HCT116 (cell line): ENCODE results near the gene TOMM40. TPM values are rescaled to one million over a fixed set of nuclear protein-coding genes. Genes with fewer than 3 reads are reported as not detected.
A peak's percentile ranks its signal among the peaks of the same experiment; 100 is the strongest.

Experiments
- ATAC-seq: fragments of 200-7000 bp; cut with Tn5 transposase; 2 replicates; pipeline ENCODE4 v1.9.1; 2020; ENCODE audit warnings: mild to moderate bottlenecking, moderate library complexity
- BruUV-seq: library from RNA; stranded (reverse); fragments of 400-500 nt; replicated peaks from 2 replicates; lab custom pipeline; 2021; lab: Mats Ljungman, UMichigan
- CTCF ChIA-PET: fragments of 300-600 bp; sonication (Branson Sonifier 250); formaldehyde crosslinking; loops from one replicate; lab custom pipeline; 2021; ENCODE audit warnings: antibody characterized with exemption; lab: Charles Lee
- POLR2A ChIA-PET: fragments of 300-600, 350-600 bp; sonication (Branson Sonifier 250); formaldehyde crosslinking; loops from one replicate; lab custom pipeline; 2021; ENCODE audit warnings: antibody characterized with exemption; lab: Charles Lee
- RAD21 ChIA-PET, 2 experiments: fragments of 300-600 bp; sonication (Branson Sonifier 250); formaldehyde crosslinking; loops; one replicate each; lab custom pipeline; 2023; ENCODE audit warnings: low total read pairs in 2 of 2; ENCODE audit not compliant: uncharacterized antibody in 2 of 2, unreplicated experiment in 2 of 2, low non-redundant PET in 1 of 2; lab: Charles Lee
- DNase-seq: peaks from one replicate; pipeline ENCODE4 v3.0.0-alpha.2; 2010; ENCODE audit warnings: low read depth, low spot score
- H2AFZ ChIP-seq: fragments of 200-600 bp; shearing (Covaris generic), sonication (generic); 2 replicates; pipeline ENCODE4 v1.6.1; 2017; ENCODE audit warnings: low read depth, mixed run types, mixed read lengths, antibody characterized with exemption, low read length; ENCODE audit not compliant: poor library complexity, severe bottlenecking
- H3K27ac ChIP-seq: 2 replicates; pipeline ENCODE4 v1.5.1; 2012; ENCODE audit warnings: low read depth, low read length
- H3K27me3 ChIP-seq: fragments of 200-600 bp; sonication (generic); 2 replicates; pipeline ENCODE4 v1.6.1; 2016; ENCODE audit warnings: mixed run types, low read length, mixed read lengths; ENCODE audit not compliant: insufficient read depth
- H3K36me3 ChIP-seq, 2 experiments: fragments of 200-500 bp in 1 of 2; fragments of 200-600 bp in 1 of 2; sonication (Bioruptor generic) in 1 of 2; sonication (generic) in 1 of 2; 2 replicates each; pipeline versions ENCODE4 v1.5.1 to v1.6.1; 2014 to 2016; ENCODE audit warnings: low read length in 2 of 2, inconsistent platforms in 1 of 2, mixed read lengths in 1 of 2, mixed run types in 1 of 2; ENCODE audit not compliant: insufficient read depth in 2 of 2, control insufficient read depth in 1 of 2
- H3K4me1 ChIP-seq, 2 experiments: fragments of 200-600 bp in 1 of 2; sonication (generic) in 1 of 2; 2 replicates each; pipeline versions ENCODE4 v1.5.1 to v1.6.1; 2012 to 2017; ENCODE audit warnings: low read length in 2 of 2, inconsistent platforms in 1 of 2, mild to moderate bottlenecking in 1 of 2, mixed read lengths in 1 of 2, mixed run types in 1 of 2, moderate library complexity in 1 of 2; ENCODE audit not compliant: insufficient read depth in 2 of 2, control insufficient read depth in 1 of 2
- H3K4me2 ChIP-seq: fragments of 200-600 bp; sonication (generic); 2 replicates; pipeline ENCODE4 v1.6.1; 2017; ENCODE audit warnings: mixed run types, low read length, mixed read lengths
- H3K4me3 ChIP-seq, 2 experiments: fragments of 200-600 bp in 1 of 2; sonication (generic) in 1 of 2; replicated peaks in 1 of 2; 2 replicates each; pipeline ENCODE4 v1.5.1; 2011 to 2016; ENCODE audit warnings: low read length in 2 of 2, control low read depth in 1 of 2, low read depth in 1 of 2, mild to moderate bottlenecking in 1 of 2, mixed read lengths in 1 of 2, mixed run types in 1 of 2
- H3K79me2 ChIP-seq: fragments of 200-600 bp; sonication (generic); 2 replicates; pipeline ENCODE4 v1.6.1; 2017; ENCODE audit warnings: mild to moderate bottlenecking, mixed run types, low read length, moderate library complexity, mixed read lengths; ENCODE audit not compliant: insufficient read depth
- H3K9ac ChIP-seq: fragments of 200-600 bp; sonication (generic); 2 replicates; pipeline ENCODE4 v1.6.1; 2016; ENCODE audit warnings: low read length, mixed read lengths
- H3K9me2 ChIP-seq: fragments of 200-600 bp; sonication (generic), shearing (Covaris generic); 2 replicates; pipeline ENCODE4 v1.6.1; 2017; ENCODE audit warnings: mixed run types, mild to moderate bottlenecking, moderate library complexity; ENCODE audit not compliant: insufficient read depth
- H3K9me3 ChIP-seq, 2 experiments: fragments of 200-500 bp in 1 of 2; fragments of 200-600 bp in 1 of 2; sonication (Bioruptor generic) in 1 of 2; sonication (generic) in 1 of 2; 2 replicates each; pipeline ENCODE4 v1.6.1; 2014 to 2017; ENCODE audit warnings: low read length in 2 of 2, mixed read lengths in 2 of 2, inconsistent platforms in 1 of 2, low read depth in 1 of 2, mild to moderate bottlenecking in 1 of 2, mixed run types in 1 of 2, moderate library complexity in 1 of 2; ENCODE audit not compliant: control insufficient read depth in 1 of 2, insufficient read depth in 1 of 2
- H4K20me1 ChIP-seq: fragments of 200-600 bp; sonication (generic), shearing (Covaris generic); 2 replicates; pipeline ENCODE4 v1.6.1; 2017; ENCODE audit warnings: mixed run types, mild to moderate bottlenecking, moderate library complexity; ENCODE audit not compliant: insufficient read depth
- CTCF ChIP-seq, 3 experiments: fragments of 200-600 bp in 1 of 3; sonication (generic) in 1 of 3; IDR thresholded peaks in 2 of 3; conservative IDR thresholded peaks in 1 of 3; 2 replicates each; pipeline ENCODE4 v1.5.1; 2012 to 2017; ENCODE audit warnings: low read depth in 2 of 3, low read length in 2 of 3, antibody characterized with exemption in 1 of 3, borderline replicate concordance in 1 of 3, control low read depth in 1 of 3, mild to moderate bottlenecking in 1 of 3, mixed read lengths in 1 of 3, mixed run types in 1 of 3, moderate library complexity in 1 of 3; ENCODE audit not compliant: insufficient read depth in 1 of 3
- EGR1 ChIP-seq: IDR thresholded peaks from 2 replicates; pipeline ENCODE4 v1.6.1; 2012; ENCODE audit warnings: low read depth
- ELF1 ChIP-seq: IDR thresholded peaks from 2 replicates; pipeline ENCODE4 v1.6.1; 2012; ENCODE audit warnings: low read depth, borderline replicate concordance
- MAX ChIP-seq: IDR thresholded peaks from 2 replicates; pipeline ENCODE4 v1.6.1; 2012
- POLR2AphosphoS5 ChIP-seq: IDR thresholded peaks from 2 replicates; pipeline ENCODE4 v1.6.1; 2011; ENCODE audit warnings: mild to moderate bottlenecking, low read depth, low read length, moderate library complexity
- SIN3A ChIP-seq: IDR thresholded peaks from 2 replicates; pipeline ENCODE4 v1.6.1; 2012; ENCODE audit warnings: low read depth
- SP1 ChIP-seq: IDR thresholded peaks from 2 replicates; pipeline ENCODE4 v1.6.1; 2012; ENCODE audit warnings: low read depth
- YY1 ChIP-seq: IDR thresholded peaks from 2 replicates; pipeline ENCODE4 v1.6.1; 2011; ENCODE audit warnings: low read length, low read depth, moderate library complexity, mild to moderate bottlenecking; ENCODE audit not compliant: insufficient replicate concordance; ENCODE audit errors: extremely low read depth
- ZNF274 ChIP-seq: fragments of 200-500 bp; sonication (Bioruptor generic); IDR thresholded peaks from 2 replicates; pipeline ENCODE4 v1.6.1; 2014; ENCODE audit warnings: mild to moderate bottlenecking, low read depth, low read length, inconsistent platforms
- intact Hi-C: fragments of 100-400 bp; cut with micrococcal nuclease; formaldehyde crosslinking; loops from 2 replicates; pipeline ENCODE4 v1.10.0; 2022
- total RNA-seq: library from RNA; stranded (reverse); gene quantifications from one replicate; pipeline ENCODE4 v1.2.1, GENCODE V29; 2021; ENCODE audit not compliant: unreplicated experiment

The TOMM40 gene
- total RNA-seq, 1 experiment from 2014 or later: 178 TPM

DNA sequence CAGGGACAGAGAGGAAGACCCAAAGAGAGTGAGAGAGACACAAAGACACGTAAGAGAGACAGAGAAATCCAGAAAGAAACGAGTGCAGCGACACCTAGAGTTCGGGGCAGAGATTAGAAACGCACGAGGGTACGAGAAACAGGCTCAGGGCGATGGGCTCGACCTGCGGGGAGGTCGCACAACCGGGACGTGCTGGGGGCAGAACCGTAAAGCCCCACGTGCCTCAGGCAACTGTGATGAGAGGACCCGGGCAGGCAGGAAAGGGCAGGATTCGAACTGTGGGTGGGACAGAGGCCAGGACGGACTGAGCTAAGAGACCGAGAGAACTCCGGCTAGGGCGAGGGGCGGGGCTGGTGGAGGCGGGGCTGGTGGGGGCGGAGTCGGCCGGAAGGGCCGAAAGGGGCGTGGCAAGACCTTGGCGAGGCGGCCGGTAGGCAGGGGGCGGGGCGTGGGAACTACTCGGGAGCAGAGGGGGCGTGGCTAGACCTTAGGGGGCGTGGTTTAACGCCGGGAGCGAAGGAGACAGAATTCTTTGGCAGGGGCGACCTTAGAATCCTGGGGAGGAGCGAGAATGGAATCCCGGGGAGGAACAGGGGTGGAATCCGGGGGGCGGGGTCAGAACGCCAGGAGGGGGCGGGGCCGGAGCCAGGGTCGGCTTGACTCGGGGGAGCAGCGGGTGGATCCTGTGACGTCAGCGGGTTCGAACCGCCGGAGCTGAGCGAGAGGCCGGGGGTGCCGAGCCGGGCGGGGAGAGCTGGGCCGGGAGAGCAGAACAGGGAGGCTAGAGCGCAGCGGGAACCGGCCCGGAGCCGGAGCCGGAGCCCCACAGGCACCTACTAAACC is 45.2 kb upstream of the TOMM40 start, which contains the start of gene NECTIN2:
Gene NECTIN2 (plus strand): TSS at position 686 of the 843 bp plus-strand sequence. CDS start 229 bp downstream, outside the sequence.
- Histone ChIP-seq H3K36me3 (no peaks in the 10 kb centered on the region), H4K20me1 (no peaks in the 10 kb centered on the region), H3K9ac (peak within 1 kb of the TSS; percentile 93), H3K9me2 (no peaks in the 10 kb centered on the region), H3K4me1 (peaks cover 22 to 66% of the 10 kb centered on the region in 2 experiments), H3K9me3 (no peaks in the 10 kb centered on the region), H3K79me2 (peaks cover 47% of the 10 kb centered on the region), H3K4me3 (peak within 1 kb of the TSS; percentile 98 to 99), H2AFZ (no peak within 1 kb of the TSS), H3K27ac (peak within 1 kb of the TSS; percentile 92), H3K27me3 (no peaks in the 10 kb centered on the region), H3K4me2 (peak within 1 kb of the TSS; percentile 97)
- intact Hi-C loops: loop anchor here (2.0 to 10.0 kb wide), 5 partner anchors 37 to 161 kb away; partner anchors contain the start of genes BCAM and CBLC
- no TSS peak for BruUV-seq
- RAD21 ChIA-PET: interaction anchor here (0.7 to 0.9 kb wide), 7 partner anchors 39 to 275 kb away, joined by 3 to 8 read pairs (median 5); no protein-coding TSS in a partner anchor
- DNase-seq (peak; percentile 98), ATAC-seq (peak; percentile 66)
- CTCF ChIA-PET: interaction anchor here (0.7 to 1.5 kb wide), 12 partner anchors 10 to 275 kb away, joined by 3 to 18 read pairs (median 4); partner anchors contain the start of gene TOMM40
- TF ChIP-seq SIN3A (no peak), ELF1 (no peak), SP1 (peak; percentile 69), YY1 (peak; percentile 32), MAX (peak; percentile 88), ZNF274 (no peak), CTCF (IDR thresholded peaks at IDR 0.05 in 2 of 3, conservative IDR thresholded peaks at IDR 0.05 in 1 of 3; ENCODE audit: borderline replicate concordance in 1 of 3, insufficient read depth in 1 of 3, low read depth in 2 of 3, low read length in 2 of 3) (peak; percentile 69 to 87 (median 72); a peak in 5 of 6 replicates), POLR2AphosphoS5 (peak; percentile 61), EGR1 (no peak; the same call in 1 of the 2 replicates)
- POLR2A ChIA-PET: interaction anchor here (0.6 to 1.4 kb wide), 10 partner anchors 37 to 267 kb away, joined by 3 to 6 read pairs (median 4); partner anchors contain the start of genes BCAM and TOMM40
